Vagina (tissue), 2 donors: ENCODE results near the gene RHEB.

ENCODE experiments used
- CTCF ChIP-seq, 3 experiments: fragments of 450-650 bp in 2 of 3; fragments of 200-600 bp in 1 of 3; sonication (generic) in 1 of 3; IDR thresholded peaks; one replicate each; pipeline ENCODE4 v1.5.1; 2017 to 2019; ENCODE audit warnings: antibody characterized with exemption in 3 of 3, mild to moderate bottlenecking in 2 of 3, moderate library complexity in 2 of 3
- POLR2AphosphoS5 ChIP-seq, 2 donors: sonication (generic); formaldehyde crosslinking; IDR thresholded peaks; one replicate each; pipeline ENCODE4 v1.9.0; 2017; ENCODE audit warnings: antibody characterized with exemption in 2 of 2, mild to moderate bottlenecking in 2 of 2, low read depth in 1 of 2; ENCODE audit not compliant: insufficient read depth in 1 of 2

DNA sequence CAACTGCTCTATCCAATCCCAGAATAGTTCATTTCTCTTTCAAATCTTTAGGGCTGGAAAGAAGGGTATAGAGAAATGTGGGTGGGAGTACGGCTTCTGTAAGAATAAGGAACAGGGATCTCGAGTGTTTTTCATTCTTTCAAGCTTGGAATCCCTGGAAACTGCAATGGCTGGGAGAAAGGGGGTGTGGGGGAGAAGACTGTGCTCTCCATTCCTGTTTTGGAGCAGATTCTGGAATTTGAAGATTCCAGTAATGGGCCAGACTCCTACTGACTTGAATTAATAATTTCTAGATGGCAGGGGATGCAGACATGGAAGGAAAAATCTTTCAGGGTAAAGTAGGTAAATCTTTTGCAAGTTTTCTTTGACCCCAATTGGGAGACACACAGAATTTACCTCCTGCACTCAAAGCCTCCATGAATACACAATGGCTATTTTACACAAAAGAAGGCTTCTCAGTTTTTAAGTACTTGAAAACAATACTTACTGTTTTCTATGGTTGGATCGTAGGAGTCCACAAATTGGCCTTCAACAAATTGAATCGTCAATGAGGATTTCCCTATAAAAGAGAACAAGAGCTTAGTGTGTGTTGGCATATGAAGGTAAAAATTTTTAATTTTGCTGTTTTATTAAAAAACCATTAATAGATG is 29.1 kb downstream of the RHEB start:
- TF ChIP-seq CTCF (IDR thresholded peaks at IDR 0.05) (no peak), POLR2AphosphoS5 (IDR thresholded peaks at IDR 0.05; ENCODE audit: insufficient read depth in 1 of 2, low read depth in 1 of 2) (no peak)
